GM18499 (cell line): ENCODE results near the gene SFN.

Experiments
- ATAC-seq: cut with Tn5 transposase; IDR thresholded peaks from one replicate; pipeline ENCODE4 v1.9.1; 2021; ENCODE audit warnings: moderate number of reproducible peaks; ENCODE audit not compliant: insufficient read depth, unreplicated experiment

SFN gene

DNA sequence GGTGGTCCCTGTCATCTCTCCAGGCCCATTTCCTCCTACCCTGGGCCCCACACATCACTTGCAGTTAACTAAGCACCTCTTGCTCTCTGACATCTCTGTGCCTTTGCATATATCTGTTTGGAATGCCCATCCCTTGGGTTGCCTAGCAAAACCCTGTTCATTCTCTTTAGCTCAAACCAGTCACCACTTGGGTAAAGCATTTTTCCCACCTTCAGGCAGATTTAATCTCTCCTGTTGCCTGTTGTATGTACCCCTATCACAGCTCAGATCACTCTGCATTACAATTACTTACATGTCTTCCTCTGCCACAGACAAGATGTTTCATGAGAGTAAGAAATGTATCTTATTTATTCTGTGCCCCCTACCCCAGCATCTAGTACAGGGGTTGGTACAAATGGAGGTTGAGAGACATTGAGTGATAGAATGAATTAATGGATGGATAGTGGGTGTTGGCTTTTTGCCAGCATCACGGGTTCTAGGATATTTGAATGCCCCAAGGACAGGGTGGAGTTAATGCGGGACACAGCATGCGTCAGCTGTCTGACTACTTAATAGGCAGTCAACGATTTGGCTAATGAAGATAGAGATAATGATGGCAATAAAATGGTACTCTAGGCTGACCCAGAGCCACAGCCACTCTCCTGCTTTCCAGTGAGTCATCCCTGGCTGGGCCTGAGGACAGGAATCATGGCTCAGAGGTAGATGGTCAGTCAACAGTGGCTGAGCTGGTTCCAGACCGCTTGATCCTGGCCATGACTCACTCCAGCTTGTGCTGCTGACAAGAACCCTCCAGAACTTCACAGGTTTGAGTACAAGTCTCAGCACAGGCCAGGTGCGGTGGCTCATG, 44.3 kb downstream of the SFN start:
- no peak for ATAC-seq

DNA sequence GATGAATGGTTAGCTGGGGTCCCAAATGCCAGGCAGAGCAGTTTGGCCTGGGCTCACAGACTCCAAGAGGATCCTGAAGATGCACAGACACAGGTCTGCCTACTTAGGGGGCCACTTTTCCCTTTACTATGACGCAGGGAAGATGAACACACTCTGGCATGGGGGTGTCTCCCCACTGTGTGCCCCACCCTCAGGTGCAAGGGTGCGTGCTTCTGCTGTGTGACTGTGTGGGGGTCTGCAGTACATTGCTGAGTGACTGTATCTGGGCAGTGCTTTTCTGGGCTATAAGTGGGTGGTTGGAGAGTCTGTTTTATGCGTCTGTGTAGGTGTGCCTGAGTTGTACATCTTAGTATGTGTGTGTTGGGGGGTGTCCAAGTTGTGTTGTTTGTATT, 47.0 kb downstream of the SFN start:
- no peak for ATAC-seq

DNA sequence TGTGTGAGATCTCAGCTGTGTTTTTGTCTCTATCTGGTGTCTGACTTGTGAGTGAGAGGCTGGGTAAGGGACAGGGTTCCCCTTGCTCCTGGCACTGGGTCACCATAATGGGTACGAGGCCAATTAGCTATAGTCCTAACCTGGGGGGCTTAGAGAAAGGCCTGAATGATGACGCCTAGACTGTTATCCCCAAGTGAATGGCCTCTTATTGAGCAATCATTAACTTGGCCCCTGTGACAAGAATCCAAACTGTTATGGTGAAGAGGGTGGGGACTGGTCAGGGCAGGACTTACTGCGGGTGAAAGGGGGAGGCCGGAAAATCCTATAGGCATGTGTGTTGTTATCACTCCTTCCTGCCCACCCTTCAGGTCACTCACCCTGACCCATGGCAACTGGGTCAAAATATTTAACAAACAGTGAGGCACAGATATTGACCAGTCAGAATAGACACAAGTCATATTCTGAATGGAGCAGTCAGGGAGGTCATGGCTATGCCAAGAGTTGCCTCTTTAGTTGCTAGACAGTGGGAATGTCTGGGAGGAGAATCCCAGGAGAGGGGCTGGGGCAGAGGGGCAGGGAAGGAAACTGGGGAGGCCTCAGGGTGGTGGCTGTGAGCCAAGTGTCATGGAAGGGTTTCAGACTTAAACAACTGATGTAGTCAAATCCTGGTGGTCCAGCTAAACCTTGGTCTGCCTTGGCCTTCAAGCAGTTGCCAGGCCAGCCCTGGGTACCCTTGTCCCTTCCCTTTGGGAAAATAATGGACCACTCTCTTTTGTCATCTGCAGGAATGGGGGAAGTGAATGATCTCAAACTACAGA, 47.6 kb downstream of the SFN start:
- ATAC-seq = no peak

DNA sequence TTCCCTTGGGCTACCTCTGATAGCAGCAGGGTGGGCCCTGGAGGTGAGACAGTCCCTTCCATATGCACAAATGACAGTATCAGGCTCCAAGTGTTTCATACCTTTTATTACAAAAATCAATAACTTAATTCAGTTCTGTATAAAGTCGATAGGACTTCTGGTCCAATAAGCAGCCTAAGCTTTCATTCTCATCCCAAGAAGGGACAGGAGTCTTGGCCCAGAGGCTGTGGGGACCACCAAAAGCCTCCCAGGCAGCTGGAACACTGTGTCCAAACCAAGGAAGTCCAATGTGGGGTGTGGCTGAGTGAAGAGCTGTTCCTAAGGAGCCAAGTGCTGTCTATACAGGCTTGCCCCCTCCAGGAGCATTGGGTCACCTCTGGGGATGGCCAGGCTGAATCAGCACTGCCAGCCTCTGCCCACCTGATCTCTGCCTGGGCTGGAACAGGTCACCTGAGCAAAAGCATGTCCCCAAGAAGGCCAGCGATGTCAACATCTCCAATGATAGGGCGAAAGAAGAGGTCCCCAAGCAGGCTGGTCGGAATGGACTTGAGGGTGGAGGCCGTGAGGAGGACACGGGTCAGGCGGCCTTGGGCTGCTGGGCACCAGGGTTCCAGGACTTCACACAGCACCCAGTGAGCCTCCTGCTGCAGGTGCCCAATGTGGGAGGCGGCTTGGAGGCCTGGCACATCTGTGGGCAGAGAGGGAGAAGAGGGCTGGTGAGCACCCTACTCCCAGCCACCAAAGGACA, 48.6 kb downstream of the SFN start:
- ATAC-seq = no peak

DNA sequence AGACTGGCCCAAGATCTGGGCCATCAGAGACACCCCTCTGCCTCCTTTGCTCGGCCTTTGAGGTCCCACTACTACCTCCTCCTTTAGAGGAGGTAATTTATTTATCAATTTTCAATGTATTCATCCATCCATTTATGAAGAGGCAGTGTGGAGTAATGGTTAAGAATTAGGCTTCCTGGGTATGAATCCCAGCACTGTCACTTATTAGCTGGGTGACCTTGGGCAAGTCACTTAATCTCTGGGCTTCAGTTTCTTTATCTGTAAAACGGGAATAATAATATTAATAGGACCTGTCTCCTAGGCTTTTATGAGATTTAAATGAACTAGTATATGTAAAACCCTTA, 49.2 kb downstream of the SFN start:
- no peak for ATAC-seq

DNA sequence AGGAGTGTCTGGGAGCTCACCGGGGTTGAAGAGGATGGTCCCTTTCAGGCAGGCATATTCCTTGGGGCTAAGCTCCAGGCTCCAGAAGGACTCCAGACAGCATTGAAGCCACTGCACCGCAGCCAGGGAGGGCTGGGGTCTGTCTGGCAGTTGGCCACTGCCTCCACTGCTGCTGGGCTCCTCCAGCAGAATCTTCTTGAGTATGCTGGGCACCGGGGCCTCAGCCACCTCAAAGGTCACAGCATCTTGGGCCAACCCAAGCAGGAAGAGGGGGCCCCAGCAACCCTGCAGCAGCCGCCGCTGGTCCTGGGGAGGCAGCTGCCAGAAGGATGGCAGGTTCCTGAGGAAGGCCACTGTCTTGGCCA, 50.4 kb downstream of the SFN start:
- no peak for ATAC-seq
